HG03575 (cell line): ENCODE results near the gene KIF6.

Experiments
- ATAC-seq: cut with Tn5 transposase; IDR thresholded peaks from one replicate; pipeline ENCODE4 v1.9.1; 2021; ENCODE audit not compliant: unreplicated experiment, insufficient number of reproducible peaks, low FRiP score; ENCODE audit errors: extremely low read depth

Gene KIF6

GRCh38 chr6:39610221-39610620, 115.0 kb downstream of the KIF6 start:
- ATAC-seq: no peak

GRCh38 chr6:39608652-39609345, 116.4 kb downstream of the KIF6 start:
- ATAC-seq: no peak

DNA sequence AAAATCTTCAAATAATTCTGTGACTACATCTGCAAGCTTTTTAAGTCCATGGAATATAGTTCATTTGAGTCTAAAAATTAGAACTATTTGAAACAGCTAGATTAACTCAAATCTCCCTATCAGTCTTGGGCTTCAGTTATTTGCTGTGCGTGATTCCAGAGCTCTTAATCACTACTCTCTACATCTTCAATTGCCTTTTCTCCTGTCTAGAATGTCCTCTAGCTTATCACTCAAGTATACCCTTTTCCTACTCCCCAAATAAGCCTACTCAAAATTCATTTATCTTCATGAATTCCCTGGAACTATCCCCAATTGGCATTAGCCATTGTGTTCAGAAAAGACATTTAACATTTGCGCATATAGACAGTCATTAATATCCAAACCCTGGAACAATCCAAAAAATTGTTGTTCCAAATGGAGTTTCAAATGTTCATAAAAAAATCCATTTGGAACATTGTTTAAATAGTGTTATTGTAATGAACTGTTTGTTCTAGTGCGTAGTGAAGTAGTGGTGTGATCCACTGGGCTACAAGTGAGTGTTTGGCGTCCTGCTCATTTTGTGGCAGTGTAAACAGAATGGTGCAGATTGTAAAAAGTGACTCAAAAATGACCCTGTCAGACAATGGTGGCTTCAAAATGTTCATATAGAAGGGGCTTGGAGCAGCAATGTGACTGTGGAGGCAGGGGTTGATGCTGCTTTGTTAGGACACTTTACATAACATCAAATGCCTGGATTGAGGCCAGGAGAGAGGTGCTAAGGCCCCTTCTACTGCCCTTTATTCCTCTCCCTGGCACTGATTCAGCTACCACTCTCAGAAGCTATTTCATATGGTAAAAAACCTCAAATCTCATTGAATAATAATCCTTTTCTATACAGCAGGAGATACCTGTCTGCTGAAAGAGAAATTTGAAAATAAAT, 122.3 kb downstream of the KIF6 start:
- ATAC-seq: no peak

GRCh38 chr6:39599973-39600372, 125.2 kb downstream of the KIF6 start:
- no peak for ATAC-seq

DNA sequence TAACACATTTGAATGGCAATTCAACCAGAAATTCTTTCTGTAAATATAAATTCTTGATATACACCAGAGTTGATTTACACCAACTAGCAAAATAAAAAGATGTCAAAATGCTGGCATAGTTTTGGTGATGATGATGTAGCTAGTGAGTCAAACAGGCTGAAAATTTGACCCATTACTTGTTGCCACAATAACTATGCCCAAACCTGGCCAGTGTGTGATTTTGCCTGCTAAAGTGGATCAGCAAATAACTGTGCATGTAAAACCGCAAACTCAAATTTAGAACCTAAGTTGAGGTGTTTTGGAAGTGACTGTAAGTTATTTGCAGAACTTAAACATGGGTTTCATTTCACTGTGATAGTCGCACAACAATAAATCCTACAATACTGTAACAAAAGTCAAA, 125.9 kb downstream of the KIF6 start:
- no peak for ATAC-seq

- ATAC-seq: no peak
These were observed 130.9 kb downstream of the KIF6 start for GRCh38 chr6:39594285-39594684.

GRCh38 chr6:39593646-39594045, 131.6 kb downstream of the KIF6 start:
- no peak for ATAC-seq

DNA sequence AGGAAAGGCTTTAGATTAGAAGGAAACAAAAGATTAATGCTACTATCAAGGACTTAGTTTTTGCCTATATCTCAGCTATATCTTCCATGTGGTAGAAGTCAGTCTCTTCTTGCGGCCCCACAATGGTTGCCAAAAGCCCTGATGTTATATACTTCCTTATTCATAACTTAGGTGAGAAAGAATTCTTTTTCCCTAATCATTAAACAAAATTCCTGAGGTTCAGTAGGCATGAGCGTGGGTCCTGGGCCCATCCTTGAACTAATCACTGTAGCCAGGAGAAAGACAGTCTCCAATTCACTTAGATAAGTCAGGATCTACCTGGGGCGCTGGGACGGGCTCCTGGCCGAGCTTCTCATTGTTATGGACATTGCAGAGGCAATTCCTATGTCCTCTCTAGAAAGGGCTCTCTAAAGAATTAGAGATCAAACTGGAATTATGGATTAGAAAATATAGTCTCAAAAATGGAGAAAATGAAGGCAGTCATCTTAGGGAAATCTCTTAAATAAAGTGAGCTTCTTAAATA, 134.3 kb downstream of the KIF6 start:
- ATAC-seq: no peak

GRCh38 chr6:39587080-39587479, 138.1 kb downstream of the KIF6 start:
- no peak for ATAC-seq

- ATAC-seq: no peak
These were observed 139.6 kb downstream of the KIF6 start for GRCh38 chr6:39585641-39586040.

- ATAC-seq: no peak
These were observed 147.6 kb downstream of the KIF6 start for GRCh38 chr6:39577446-39578165.

- no peak for ATAC-seq
These were observed 148.5 kb downstream of the KIF6 start for GRCh38 chr6:39576556-39577303.

DNA sequence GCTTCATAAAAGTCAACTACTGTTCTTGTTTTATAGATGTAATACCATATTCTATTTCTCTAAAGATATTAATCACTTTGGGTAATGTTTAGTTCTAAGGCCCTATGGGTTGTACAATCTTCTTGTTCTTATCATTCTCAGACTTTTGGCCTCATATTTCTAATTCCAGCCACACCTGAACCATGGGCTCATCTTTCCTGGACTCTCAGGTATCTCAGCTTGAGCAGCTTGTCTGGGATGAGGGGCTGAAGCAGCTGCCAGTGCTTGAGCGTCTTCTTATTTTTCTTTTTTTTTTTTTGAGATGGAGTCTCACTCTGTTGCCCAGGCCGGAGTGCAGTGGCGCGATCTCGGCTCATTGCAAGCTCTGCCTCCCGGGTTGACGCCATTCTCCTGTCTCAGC, 150.2 kb downstream of the KIF6 start:
- ATAC-seq: no peak

DNA sequence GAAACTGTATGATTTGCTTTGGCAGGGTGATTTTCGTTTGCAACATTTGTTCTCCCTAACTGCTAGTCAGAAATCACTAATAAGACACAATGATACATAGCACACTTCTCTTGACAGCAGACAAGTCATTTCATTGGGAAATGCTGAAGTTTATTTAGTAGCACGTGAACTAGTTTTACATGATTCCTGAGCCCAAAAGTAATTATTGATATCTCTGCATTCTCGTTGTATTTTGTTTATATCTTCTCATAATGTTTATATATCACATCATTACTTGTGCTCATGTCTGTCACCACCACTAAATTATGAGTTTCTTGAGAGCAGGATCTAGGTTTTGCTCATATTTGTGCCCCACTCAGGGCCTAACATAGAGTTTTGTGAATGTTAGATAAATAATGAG, 151.7 kb downstream of the KIF6 start:
- ATAC-seq: no peak

DNA sequence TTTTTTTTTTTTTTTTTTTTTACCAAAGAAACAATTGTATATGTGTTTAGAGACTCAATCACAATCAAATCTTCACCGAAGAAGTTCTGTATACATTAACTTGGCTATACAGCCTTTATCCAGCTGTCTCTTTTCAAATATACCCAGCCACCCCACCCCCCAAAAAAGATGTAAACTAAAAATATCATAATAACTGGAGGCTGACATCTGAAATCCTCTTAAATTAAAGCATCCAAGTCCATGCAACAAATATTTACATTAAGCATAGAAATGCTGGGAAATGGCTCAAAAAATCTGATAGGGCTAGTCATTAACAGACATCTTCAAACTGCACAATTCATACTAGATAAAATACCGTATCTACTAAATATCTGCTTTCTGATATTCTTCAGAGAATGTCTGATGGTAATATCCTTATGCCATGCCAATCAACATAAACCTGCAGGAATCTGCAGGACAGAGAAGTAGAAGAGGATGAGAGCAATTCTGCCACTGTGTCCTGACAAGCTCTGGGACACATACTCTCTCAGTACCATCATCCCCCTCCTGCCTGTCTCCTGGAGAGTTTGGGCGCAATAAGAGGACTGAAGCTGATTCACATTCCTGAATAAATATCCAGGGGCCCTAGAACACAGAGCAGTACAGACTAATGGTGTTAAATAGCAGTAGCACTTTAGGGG, 152.4 kb downstream of the KIF6 start:
- ATAC-seq: no peak

DNA sequence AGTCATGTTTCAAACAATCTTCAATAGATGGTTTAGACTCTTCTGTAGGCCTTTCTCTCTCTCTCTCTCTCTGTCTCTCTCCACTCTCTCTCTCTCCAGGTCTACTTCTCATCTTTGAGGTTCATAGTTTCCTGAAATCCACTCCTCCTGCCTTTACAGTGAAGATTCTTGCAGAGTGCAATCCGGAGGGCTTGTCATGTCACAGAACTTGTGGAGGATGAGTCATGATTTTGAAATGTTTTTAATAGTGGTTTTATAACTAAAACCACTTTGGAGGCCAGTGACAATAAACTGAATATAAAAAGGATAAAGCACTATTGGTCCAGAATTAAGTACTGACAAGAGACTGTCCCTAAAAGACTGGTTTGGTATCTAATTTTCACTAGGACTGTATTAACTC, 156.3 kb downstream of the KIF6 start:
- no peak for ATAC-seq

DNA sequence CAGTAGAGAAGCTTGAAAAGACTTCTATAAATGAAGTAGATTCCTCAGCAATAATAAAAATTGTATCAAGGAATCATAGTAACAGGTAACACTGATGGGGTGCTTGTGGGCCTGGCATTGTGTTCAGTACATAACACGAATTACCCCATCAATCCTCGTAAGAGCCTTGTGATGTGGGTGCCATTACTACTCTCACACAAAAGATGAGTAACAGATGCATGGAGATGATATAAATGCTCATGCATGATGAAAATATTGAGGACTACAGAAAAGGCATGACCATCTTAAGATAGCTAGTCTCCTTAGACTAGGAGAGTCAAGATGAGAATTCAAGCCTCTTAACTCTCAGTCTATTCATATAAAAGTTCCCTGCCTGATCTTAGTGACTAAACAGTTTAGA, 158.1 kb downstream of the KIF6 start:
- ATAC-seq: no peak

GRCh38 chr6:39566456-39566855, 158.8 kb downstream of the KIF6 start:
- no peak for ATAC-seq
